Breast epithelium (tissue), 4 donors: ENCODE measurements around the gene VPS26C. TPM values are rescaled to one million over a fixed set of nuclear protein-coding genes. Genes with fewer than 3 reads are reported as not detected.

Experiments used
- DNase-seq, 2 donors: peaks; one replicate each; pipeline ENCODE4 v3.0.0-alpha.2; 2019; ENCODE audit warnings: low spot score in 2 of 2
- H3K27ac ChIP-seq, 2 donors: fragments of 200-600 bp; sonication (generic) in 1 of 2; one replicate each; pipeline ENCODE4 v1.5.1; 2016 to 2019; ENCODE audit warnings: mild to moderate bottlenecking in 1 of 2
- H3K27me3 ChIP-seq, 2 donors: fragments of 200-600 bp; sonication (generic) in 1 of 2; one replicate each; pipeline versions ENCODE4 v1.5.1 to v1.6.0; 2017 to 2019; ENCODE audit warnings: control low read depth in 1 of 2, mild to moderate bottlenecking in 1 of 2
- H3K36me3 ChIP-seq: fragments of 200-600 bp; one replicate; pipeline ENCODE4 v1.5.1; 2019
- H3K4me1 ChIP-seq, 2 donors: fragments of 200-600 bp; sonication (generic); one replicate each; pipeline ENCODE4 v1.5.1; 2016 to 2019; ENCODE audit warnings: control low read depth in 1 of 2
- H3K4me3 ChIP-seq, 3 donors: fragments of 200-600 bp; sonication (generic); 1 replicate in 2 of 3; 2 replicates in 1 of 3; pipeline ENCODE4 v1.5.1; 2016 to 2019; ENCODE audit warnings: mild to moderate bottlenecking in 3 of 3, moderate library complexity in 2 of 3
- H3K9me3 ChIP-seq, 2 donors: fragments of 200-600 bp; sonication (generic) in 1 of 2; one replicate each; pipeline ENCODE4 v1.5.1; 2016 to 2019; ENCODE audit warnings: control low read depth in 1 of 2
- POLR2A ChIP-seq: fragments of 450-650 bp; IDR thresholded peaks from one replicate; pipeline ENCODE4 v1.6.1; 2016; ENCODE audit warnings: antibody characterized with exemption, mild to moderate bottlenecking, moderate library complexity
- POLR2AphosphoS5 ChIP-seq, 3 donors: sonication (generic); formaldehyde crosslinking; IDR thresholded peaks; one replicate each; pipeline ENCODE4 v1.6.1; 2017; ENCODE audit warnings: antibody characterized with exemption in 3 of 3
- intact Hi-C: fragments of 100-400 bp; cut with DNase I; formaldehyde crosslinking; loops from one replicate; pipeline ENCODE4 v1.15.1; 2023; ENCODE audit warnings: low total_unique reads
- total RNA-seq, 3 donors: library from RNA; depleted of rRNA; stranded (reverse); fragments of >200 nt; gene quantifications; one replicate each; pipeline ENCODE4 v1.1.0, GENCODE V29; 2016
- TF ChIP-seq, protein P1 (sequence below), 3 donors: fragments of 450-650 bp; IDR thresholded peaks; one replicate each; pipeline ENCODE4 v1.5.1; 2016 to 2017; ENCODE audit warnings: antibody characterized with exemption in 3 of 3, mild to moderate bottlenecking in 3 of 3, moderate library complexity in 3 of 3

The VPS26C gene
- total RNA-seq, 3 donors from 2014 or later, result 43.9 to 84.5 (median 60.6) TPM

DNA sequence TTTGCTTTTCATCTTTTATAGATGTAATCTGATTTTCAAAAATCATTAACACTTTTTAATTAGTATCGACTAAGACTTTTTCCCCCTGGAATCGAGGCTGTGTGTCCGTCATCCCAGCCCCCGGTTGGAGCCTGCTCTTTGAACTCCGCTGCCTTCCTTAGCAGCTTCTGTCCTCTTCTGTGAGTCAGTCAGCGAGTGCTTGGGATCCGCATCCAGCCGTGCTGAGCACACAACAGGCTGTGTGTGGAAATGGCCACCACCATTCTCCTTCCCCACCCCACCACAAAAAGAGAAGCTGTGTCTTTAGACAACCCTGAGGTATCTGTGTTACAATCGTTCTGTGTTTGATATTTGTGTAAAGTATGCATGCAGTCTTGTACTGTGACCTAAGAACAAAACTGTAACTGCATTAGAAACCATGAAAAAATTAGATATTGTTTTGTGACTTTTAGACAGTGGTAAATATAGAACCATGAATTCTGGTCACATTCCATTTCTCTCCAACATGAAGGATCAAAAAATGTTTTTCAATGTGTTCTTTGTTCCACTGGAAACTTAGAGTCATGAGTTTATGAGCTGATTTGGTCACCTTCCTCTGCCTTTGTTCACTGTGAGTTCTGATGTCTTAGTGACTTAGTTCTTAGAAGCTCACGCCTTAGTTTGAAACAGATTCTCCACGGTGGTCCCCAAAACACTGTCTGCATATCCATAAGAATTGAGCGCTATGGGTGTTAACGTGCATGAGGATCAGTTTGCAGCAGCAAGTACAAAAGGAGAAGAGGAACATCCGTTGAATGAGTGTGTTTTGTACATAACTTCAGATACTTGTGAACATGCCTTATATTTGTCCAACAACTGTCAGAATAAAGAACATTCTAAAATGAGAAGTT, 64.7 kb downstream of the VPS26C start:
- TF ChIP-seq, protein P1, sequence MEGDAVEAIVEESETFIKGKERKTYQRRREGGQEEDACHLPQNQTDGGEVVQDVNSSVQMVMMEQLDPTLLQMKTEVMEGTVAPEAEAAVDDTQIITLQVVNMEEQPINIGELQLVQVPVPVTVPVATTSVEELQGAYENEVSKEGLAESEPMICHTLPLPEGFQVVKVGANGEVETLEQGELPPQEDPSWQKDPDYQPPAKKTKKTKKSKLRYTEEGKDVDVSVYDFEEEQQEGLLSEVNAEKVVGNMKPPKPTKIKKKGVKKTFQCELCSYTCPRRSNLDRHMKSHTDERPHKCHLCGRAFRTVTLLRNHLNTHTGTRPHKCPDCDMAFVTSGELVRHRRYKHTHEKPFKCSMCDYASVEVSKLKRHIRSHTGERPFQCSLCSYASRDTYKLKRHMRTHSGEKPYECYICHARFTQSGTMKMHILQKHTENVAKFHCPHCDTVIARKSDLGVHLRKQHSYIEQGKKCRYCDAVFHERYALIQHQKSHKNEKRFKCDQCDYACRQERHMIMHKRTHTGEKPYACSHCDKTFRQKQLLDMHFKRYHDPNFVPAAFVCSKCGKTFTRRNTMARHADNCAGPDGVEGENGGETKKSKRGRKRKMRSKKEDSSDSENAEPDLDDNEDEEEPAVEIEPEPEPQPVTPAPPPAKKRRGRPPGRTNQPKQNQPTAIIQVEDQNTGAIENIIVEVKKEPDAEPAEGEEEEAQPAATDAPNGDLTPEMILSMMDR (IDR thresholded peaks at IDR 0.05), result no peak
- TF ChIP-seq POLR2A (no peak), POLR2AphosphoS5 (IDR thresholded peaks at IDR 0.05) (no peak)
- Histone ChIP-seq H3K4me3 (no peak overlapping the region), H3K27ac (no peak overlapping the region), H3K36me3 (no peaks in the 10 kb centered on the region), H3K9me3 (no peaks in the 10 kb centered on the region), H3K4me1 (peaks cover 0 to 3% of the 10 kb centered on the region in 2 donors), H3K27me3 (no peaks in the 10 kb centered on the region)
- intact Hi-C loops, result no loop called here
- no peak for DNase-seq

DNA sequence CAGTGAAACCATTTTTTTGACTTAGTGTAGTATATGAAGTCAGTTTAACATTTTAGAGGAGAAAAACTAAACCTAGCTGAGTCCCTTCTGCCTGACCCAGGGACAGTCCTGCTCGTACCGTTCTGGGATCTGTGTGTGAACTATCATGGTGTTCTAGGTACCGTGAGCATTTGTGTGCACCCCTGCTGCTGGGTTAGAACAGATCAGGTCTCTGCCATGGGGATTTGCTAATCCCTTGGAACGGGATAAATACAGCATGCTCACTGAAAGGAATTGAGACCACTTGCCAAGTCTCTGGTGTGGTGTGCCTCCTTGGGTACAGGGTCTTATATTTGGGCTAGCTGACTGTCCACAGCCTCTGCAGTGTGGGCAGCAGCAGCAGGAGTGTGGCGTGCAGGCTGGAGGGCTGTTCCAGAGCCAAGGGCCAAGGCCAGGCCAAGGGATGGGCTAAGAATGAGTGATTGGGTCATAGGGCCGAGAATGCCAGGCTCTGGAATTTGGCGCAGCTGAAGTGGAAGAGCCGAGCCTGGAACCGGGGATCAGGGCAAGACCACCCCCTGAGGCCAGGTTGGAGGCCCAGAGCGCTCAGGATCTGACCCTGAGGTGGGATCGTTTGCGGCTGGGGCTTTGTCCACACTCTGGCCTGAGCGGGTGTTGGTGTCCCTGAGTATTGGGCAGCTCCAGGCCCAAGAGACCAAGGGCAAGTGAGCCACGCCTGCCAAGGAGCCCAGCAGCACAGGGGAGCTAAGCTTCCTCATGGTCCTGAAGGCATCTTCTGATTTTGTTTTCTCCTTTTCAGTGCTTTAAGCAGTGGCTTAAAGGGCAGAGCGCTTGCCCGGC, 66.3 kb downstream of the VPS26C start:
- Histone ChIP-seq H3K4me3 (no peak overlapping the region), H3K9me3 (no peaks in the 10 kb centered on the region), H3K4me1 (no peaks in the 10 kb centered on the region), H3K27me3 (no peaks in the 10 kb centered on the region), H3K36me3 (no peaks in the 10 kb centered on the region), H3K27ac (no peak overlapping the region)
- no peak for DNase-seq
- TF ChIP-seq POLR2AphosphoS5 (IDR thresholded peaks at IDR 0.05) (no peak), POLR2A (no peak)
- TF ChIP-seq, protein P1 (IDR thresholded peaks at IDR 0.05), result no peak
- intact Hi-C loops, result no loop called here

DNA sequence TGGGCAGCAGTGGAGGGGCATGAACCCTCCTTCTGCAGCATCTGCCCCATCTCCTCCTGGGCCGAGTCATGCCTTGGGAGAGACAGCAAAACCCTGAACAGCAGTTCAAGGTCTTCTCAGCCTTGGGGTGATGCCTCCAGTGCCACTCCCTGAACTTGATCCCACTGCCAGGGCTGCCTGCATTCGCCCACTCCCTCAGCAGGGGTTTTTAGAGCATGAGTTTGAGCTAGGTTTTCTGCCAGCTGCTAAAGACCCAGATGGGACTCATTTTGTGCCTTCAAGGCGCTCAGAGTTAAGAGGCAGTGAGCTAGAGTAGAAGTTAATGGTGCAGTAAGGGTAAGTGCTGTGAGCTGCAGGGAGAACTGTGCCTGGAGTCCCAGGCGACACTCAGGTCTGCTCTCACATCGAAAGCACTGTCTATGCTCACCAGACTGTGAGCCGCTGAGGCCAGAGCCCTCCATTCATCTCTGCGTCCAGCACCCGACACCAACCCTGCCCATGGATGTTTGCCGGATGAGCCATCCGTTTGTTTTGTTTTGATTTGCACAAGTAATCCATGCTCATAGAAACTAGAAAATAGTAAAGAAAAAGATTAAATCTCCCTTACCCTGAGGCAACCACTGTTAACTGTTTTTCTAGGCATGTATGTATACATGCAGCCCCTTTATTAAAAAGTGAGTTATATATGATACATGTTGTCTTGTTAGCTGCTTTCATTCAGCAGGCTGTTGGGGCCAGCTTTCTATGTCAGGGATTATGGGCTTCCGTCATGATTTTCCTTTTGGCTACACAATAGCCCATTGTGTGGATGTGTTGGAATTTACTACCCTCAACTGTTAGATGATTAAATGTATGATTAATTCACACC, 67.8 kb downstream of the VPS26C start:
- H3K4me1 ChIP-seq, result no peaks in the 10 kb centered on the region
- H3K4me3 ChIP-seq, result no peak overlapping the region
- H3K9me3 ChIP-seq, result no peaks in the 10 kb centered on the region
- DNase-seq, result no peak
- peak overlapping the region; percentile 29 to 30 for H3K27ac ChIP-seq
- no peaks in the 10 kb centered on the region for H3K36me3 ChIP-seq
- intact Hi-C loops, result no loop called here
- TF ChIP-seq POLR2A (no peak), POLR2AphosphoS5 (IDR thresholded peaks at IDR 0.05) (no peak)
- TF ChIP-seq, protein P1 (IDR thresholded peaks at IDR 0.05), result no peak
- no peaks in the 10 kb centered on the region for H3K27me3 ChIP-seq

DNA sequence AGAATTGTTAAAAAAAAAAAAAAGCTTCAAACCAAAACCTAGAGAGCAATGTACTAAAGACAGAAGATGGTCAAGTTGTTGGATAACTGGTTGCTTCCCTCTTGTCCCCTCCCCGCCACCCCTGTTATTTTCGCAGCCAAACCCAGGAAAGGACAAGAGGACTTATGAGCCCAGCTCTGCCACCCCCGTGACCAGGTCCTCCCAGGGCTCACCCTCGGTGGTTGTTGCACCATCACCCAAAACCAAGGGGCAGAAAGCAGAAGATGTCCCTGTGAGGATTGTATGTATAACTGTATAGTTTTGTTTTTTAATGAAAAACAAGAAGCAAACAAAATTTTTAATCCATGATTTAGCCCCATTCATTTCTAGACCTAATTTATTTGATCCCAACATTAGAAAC, 69.4 kb downstream of the VPS26C start:
- TF ChIP-seq, protein P1 (IDR thresholded peaks at IDR 0.05), result no peak
- TF ChIP-seq POLR2A (no peak), POLR2AphosphoS5 (IDR thresholded peaks at IDR 0.05) (no peak)
- Histone ChIP-seq H3K27ac (no peak overlapping the region), H3K4me1 (no peaks in the 10 kb centered on the region), H3K36me3 (no peaks in the 10 kb centered on the region), H3K27me3 (no peaks in the 10 kb centered on the region), H3K4me3 (no peak overlapping the region), H3K9me3 (no peaks in the 10 kb centered on the region)
- intact Hi-C loops, result no loop called here
- no peak for DNase-seq
